GM23248 (cell line): ENCODE measurements around the gene EID2.

Experiments
- EZH2 ChIP-seq: fragments of 200-600 bp; sonication (generic); IDR thresholded peaks from 2 replicates; pipeline ENCODE4 v1.6.1; 2018; ENCODE audit warnings: antibody characterized with exemption, mild to moderate bottlenecking; ENCODE audit not compliant: insufficient read depth, poor library complexity, severe bottlenecking
- EZH2phosphoT487 ChIP-seq: fragments of 200-600 bp; sonication (generic); IDR thresholded peaks from 2 replicates; pipeline ENCODE4 v1.6.1; 2018; ENCODE audit warnings: antibody characterized with exemption, moderate library complexity, mild to moderate bottlenecking, low read depth; ENCODE audit not compliant: insufficient read depth

DNA sequence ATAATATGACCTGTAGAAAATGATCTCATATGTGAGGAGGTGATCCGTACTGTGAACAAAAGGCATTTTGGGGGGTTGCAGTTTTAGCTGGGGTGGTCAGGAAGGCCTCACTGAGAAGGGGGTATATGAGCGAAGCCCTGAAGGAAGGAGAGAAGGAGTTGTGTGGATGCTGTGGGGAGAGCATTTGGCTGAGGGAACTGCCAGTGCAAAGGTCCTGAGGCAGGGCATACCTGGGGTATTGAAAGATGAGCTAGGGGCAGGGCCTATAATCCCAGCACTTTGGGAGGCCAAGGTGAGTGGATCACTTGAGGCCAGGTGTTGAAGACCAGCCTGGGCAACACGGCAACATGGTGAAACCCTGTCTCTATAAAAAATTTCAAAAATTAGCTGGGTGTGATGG is 22.5 kb downstream of the EID2 start:
- no peak for TF ChIP-seq EZH2
- TF ChIP-seq EZH2phosphoT487, result no peak
